NK-92 (cell line): ENCODE measurements around the gene ABTB2.

Experiments
- DNase-seq: peaks from one replicate; lab custom pipeline; 2025; ENCODE audit not compliant: unreplicated experiment; lab: John Stamatoyannopoulos, UW

ABTB2 gene

GRCh38 chr11:34317666-34318065, 40.1 kb downstream of the ABTB2 start:
- DNase-seq, result no peak

- DNase-seq, result no peak
Measured at GRCh38 chr11:34317036-34317360, 40.8 kb downstream of the ABTB2 start.

GRCh38 chr11:34316347-34317035, 41.3 kb downstream of the ABTB2 start:
- no peak for DNase-seq

- DNase-seq, result no peak
Measured at GRCh38 chr11:34315394-34315793, 42.4 kb downstream of the ABTB2 start.

GRCh38 chr11:34314936-34315335, 42.9 kb downstream of the ABTB2 start:
- DNase-seq, result no peak

- DNase-seq, result no peak
Measured at GRCh38 chr11:34314176-34314575, 43.6 kb downstream of the ABTB2 start.

GRCh38 chr11:34313099-34313517, 44.7 kb downstream of the ABTB2 start:
- no peak for DNase-seq

- DNase-seq, result no peak
Measured at GRCh38 chr11:34311126-34311525, 46.7 kb downstream of the ABTB2 start.

- DNase-seq, result no peak
Measured at GRCh38 chr11:34309965-34310364, 47.8 kb downstream of the ABTB2 start.

GRCh38 chr11:34308913-34309585, 48.8 kb downstream of the ABTB2 start:
- no peak for DNase-seq

GRCh38 chr11:34308049-34308912, 49.5 kb downstream of the ABTB2 start:
- no peak for DNase-seq

GRCh38 chr11:34305780-34306179, 52.0 kb downstream of the ABTB2 start:
- no peak for DNase-seq

GRCh38 chr11:34305193-34305592, 52.6 kb downstream of the ABTB2 start:
- no peak for DNase-seq

GRCh38 chr11:34303028-34303570, 54.7 kb downstream of the ABTB2 start:
- no peak for DNase-seq

GRCh38 chr11:34302046-34302921, 55.5 kb downstream of the ABTB2 start:
- no peak for DNase-seq

GRCh38 chr11:34300926-34301295, 56.9 kb downstream of the ABTB2 start:
- no peak for DNase-seq

GRCh38 chr11:34300026-34300925, 57.5 kb downstream of the ABTB2 start:
- no peak for DNase-seq

- DNase-seq, result no peak
Measured at GRCh38 chr11:34299284-34299972, 58.4 kb downstream of the ABTB2 start.

GRCh38 chr11:34298871-34299270, 58.9 kb downstream of the ABTB2 start:
- DNase-seq, result no peak
